Hippocampal formation (tissue), 2 donors: ENCODE data around the gene KIF1B.
A peak's percentile ranks its signal among the peaks of the same experiment; 100 is the strongest.
"Not testable (repeated sequence)": the region's sequence is repeated elsewhere in the genome, so short reads cannot be mapped to it uniquely, and the experiment has no call there.

Source experiments
- DNase-seq, 2 donors: peaks; one replicate each; lab custom pipeline; 2025; lab: John Stamatoyannopoulos, UW

KIF1B gene

DNA sequence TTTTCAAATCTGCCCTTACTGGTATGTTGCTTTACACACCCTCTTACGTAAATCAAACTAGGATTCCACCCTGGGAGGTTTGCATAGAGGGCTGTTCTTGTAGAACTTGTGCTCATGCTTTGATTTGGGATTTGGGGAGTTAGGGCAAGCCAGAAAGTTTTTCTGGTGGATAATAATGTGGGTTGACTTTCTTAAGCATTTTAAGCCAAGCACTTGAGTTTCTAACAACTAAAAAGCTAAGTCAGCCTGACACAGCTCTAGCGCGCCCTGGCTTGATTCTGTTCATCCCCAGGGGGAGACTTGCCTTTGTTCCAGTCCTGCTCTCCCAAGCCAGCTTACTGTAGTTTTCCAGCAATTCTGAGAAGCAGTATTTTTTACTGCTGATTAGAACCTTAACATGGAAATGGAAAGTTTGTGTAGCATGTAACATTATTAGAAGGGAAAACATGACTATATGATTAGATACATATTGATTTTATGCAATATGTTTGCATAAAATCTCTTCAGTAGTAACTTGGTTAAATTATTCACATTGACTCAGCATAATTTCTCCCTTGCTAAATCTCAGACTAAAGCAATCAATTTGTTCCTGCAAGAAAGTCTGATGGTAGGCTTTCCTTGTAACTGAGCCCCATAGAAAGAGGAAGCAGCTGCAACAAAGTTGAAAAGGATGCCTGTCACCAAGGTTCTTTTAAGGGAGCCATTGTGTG, 177.5 kb downstream of the KIF1B start:
- peak in 1 of 2 donors; percentile 40 for DNase-seq

- no peak for DNase-seq
Observed at GRCh38 chr1:10388387-10388715, 178.0 kb downstream of the KIF1B start.

GRCh38 chr1:10389271-10389973, 179.1 kb downstream of the KIF1B start:
- no peak for DNase-seq

DNA sequence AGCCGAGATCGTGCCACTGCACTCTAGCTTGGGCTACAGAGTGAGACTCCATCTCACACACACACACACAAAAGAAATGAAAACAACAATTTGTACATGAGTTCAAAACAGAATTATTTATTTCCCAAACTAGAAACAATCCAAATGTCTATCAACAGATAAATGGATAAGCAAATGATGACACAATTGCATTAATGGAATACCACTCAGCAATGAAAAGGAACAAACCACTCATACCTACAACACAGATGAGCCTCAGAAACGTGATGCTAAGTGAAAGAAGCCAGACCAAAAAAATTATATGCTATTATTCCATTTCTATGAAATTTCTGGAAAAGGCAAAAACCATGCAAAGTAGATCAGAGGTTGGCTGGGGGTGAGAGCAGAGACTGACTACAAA, 186.5 kb downstream of the KIF1B start:
- DNase-seq: no peak

DNA sequence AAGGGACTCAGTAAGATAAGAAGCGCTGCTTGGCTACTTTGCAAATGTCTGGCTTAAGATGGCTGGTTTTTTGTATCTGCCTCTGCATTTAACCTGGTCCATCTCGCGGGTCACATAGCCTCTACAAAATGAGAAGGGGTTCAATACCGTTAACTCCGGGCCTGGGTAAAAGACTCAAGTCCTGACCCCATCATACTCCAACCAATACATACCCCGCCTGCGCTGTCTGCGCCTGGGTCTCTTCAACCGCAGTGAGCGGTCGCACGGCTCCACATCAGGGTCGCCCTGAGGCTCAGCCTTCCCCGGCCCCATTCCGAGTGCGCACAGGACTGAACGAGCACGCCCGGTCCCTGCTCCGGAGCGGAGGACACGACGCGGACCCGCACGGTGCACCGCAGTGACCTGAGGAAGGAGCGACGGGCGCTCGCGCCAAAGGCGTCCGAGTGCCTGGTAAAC, 187.9 kb downstream of the KIF1B start:
- no peak for DNase-seq

GRCh38 chr1:10398734-10399443, 188.5 kb downstream of the KIF1B start, which contains the start of gene PGD:
Gene PGD (plus strand): TSS chr1:10399064. CDS start chr1:10399118, 54 bp downstream.
- peak; percentile 96 to 97 for DNase-seq

DNA sequence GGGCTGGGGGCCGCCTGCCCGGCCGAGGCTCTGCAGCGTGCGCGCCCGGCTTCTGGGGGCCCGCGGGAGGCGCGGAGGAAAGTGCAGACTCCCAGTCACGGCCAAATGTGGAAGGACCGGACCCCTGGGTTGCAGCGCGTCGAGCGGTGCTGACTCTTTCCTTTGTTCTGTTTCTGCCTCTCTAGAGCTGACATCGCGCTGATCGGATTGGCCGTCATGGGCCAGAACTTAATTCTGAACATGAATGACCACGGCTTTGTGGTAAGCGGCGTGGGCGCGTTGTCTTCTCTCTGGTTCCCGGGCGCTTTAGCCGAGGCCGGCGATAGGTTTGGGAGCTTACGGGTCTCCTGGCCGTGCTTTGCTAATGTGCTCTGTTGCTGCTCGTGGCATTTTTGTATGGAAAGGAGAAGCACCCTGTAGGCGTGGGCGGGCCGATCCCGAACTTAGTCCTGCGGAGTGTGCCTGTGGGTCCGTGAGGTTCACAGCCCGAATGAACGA, 189.1 kb downstream of the KIF1B start:
- DNase-seq: no peak

DNA sequence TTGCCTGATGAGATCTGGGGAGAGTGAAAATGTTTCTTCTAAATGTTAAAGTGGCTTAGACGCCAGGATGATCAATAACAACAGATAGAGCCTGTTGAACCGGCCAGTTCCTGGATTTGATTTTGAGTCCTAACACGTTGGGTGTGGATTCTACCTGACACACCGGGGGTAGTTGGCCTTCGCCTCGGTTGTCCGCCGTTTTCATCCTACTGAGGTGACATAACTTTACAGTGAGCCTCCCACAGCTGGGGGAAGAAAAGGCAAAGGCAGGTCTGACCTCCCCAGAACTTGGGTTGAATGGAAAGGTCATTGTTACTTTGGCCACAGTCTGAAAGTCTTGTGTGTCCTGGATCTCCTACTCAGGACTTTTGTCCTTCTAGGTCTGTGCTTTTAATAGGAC, 189.6 kb downstream of the KIF1B start:
- DNase-seq: no peak

GRCh38 chr1:10401281-10401680, 190.9 kb downstream of the KIF1B start:
- no peak for DNase-seq

DNA sequence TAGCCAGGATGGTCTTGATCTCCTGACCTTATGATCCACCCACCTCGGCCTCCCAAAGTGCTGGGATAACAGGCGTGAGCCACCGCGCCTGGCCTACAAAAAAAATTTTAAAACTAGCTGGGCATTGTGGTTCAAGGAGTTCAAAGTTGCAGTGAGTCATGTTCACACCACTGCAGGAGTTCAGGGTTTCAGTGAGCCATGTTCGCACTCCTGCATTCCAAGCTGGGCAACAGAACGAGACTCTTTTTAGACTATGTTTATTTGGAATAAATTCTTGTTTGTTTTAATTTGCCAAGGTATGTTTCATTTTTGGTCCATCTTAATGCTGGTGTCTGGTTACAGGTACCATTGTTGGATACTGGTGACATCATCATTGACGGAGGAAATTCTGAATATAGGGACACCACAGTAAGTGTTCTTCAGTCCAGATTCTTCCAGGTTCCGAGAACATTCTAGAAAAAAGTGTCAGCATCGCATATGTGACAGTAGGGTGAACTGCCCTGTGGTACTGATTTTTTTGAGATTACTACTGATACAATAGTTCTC, 192.4 kb downstream of the KIF1B start:
- no peak for DNase-seq

- no peak for DNase-seq
Observed at GRCh38 chr1:10407201-10407600, 196.8 kb downstream of the KIF1B start.

DNA sequence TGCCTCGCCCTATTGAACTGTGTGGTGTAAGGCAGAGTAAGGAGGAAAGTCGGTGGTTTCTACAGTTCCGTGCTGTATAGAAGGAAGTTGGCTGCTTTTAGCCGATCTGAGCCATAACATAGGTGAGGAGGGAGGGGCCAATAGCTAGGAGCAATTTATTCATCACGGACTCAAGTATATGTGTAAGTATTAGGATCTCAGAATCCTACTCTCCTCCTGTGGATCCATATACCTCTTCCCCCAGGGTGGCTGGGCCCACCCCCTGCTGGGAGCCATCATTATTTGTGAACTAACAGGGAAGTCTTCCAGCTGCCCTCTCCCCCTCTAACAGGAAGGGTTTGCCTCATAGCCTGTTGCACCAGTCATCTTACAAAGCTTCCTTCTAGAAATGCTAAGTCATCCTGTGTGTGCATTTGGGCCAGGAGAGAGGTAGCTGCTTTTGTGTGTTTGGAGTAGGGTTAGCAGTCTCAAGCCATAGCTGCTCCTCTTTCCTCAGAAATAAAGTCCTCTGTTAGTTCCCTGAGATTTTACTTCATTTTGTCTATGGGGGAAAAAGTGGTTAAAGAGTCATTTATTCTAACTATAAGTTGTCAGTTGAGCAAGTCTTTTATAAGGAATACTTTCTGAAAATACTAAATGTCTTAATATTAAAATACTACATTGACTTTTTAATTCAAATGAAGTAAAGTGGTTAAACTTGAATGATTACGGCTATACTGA, 205.0 kb downstream of the KIF1B start:
- peak in 1 of 2 donors; percentile 9 for DNase-seq

- not testable (repeated sequence) for DNase-seq
Observed at GRCh38 chr1:10415967-10416366, 205.6 kb downstream of the KIF1B start.

- DNase-seq: not testable (repeated sequence)
Observed at GRCh38 chr1:10418741-10419140, 208.4 kb downstream of the KIF1B start.

DNA sequence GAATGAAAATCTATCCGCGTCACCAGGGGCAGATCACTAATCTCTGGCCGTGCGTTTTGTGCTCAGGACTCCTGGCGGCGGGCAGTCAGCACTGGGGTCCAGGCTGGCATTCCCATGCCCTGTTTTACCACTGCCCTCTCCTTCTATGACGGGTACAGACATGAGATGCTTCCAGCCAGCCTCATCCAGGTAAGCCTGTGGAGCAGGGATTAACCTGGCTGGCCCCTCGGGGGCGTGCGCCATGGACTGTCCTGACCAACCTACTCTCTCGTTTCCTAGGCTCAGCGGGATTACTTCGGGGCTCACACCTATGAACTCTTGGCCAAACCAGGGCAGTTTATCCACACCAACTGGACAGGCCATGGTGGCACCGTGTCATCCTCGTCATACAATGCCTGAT, 209.0 kb downstream of the KIF1B start:
- DNase-seq: no peak

DNA sequence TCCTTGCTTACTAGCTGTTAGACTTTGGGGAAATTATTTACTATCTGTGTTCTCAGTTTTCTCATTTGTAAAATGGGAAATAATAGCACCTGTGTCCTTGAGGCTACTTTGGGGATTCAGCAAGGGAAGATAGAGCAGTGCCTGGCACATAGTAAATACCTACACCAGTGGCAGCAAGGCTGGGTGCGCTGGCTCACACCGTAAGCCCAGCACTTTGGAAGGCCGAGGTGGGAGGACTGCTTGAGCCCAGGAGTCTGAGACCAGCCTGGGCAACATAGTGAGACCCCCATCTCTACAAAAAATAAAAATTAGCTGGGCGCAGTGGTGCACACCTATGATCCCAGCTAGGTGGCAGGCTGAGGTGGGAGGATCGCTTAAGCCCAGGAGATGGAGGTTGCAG, 211.3 kb downstream of the KIF1B start:
- DNase-seq: no peak

- DNase-seq: no peak
Observed at GRCh38 chr1:10424034-10424433, 213.7 kb downstream of the KIF1B start.

- DNase-seq: no peak
Observed at GRCh38 chr1:10424651-10425050, 214.3 kb downstream of the KIF1B start.

DNA sequence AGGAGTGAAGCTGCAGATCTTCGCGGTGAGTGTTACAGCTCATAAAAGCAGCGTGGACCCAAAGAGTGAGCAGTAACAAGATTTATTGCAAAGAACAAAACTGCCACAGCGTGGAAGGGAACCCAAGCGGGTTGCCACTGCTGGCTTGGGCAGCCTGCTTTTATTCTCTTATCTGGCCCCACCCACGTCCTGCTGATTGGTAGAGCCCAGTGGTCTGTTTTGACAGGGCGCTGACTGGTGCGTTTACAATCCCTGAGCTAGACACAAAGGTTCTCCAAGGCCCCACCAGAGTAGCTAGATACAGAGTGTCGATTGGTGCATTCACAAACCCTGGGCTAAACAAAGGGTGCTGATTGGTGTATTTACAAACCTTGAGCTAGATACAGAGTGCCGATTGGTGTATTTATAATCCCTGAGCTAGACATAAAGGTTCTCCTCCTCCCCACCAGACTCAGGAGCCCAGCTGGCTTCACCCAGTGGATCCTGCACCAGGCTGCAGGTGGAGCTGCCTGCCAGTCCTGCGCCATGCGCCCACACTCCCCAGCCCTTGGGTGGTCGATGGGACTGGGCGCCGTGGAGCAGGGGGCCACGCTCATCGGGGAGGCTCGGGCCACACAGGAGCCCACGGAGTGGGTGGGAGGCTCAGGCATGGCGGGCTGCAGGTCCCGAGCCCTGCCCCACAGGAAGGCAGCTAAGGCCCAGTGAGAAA, 215.6 kb downstream of the KIF1B start:
- DNase-seq: not testable (repeated sequence)

GRCh38 chr1:10426535-10426848, 216.1 kb downstream of the KIF1B start:
- not testable (repeated sequence) for DNase-seq

- DNase-seq: no peak
Observed at GRCh38 chr1:10428984-10429383, 218.6 kb downstream of the KIF1B start.
